ENCODE results near the gene XYLT1.

GRCh38 chr16:17199135-17199534 is 271.6 kb downstream of the XYLT1 start:
- TF ChIP-seq CTCF (CRISPR knock-in tag; IDR thresholded peaks at IDR 0.05) (no peak), CHCHD3 (CRISPR knock-in tag; IDR thresholded peaks at IDR 0.05) (no peak)

Measured in HepG2 (cell line).